ENCODE measurements around the gene CEBPE.

The CEBPE gene

DNA sequence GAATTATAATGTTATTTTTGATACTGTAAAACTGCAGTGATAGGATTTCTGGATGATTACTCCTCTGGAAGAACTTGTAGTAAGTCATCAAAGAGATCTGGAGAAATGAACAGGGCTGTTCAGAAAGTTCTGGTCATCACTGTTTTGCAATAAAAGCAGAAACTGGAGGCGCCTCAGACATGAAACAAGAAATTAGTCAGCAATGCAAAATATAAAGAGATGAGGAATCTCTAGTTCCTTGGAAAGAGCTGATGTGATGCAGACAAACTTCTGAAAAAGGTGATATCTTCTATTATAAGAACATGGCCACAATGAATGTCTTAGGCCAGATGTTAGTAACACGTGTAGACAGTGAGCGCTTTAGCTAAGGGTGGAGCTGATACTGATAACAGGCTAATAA is 33.6 kb downstream of the CEBPE start:
- FAIRE-seq, result no peak

DNA sequence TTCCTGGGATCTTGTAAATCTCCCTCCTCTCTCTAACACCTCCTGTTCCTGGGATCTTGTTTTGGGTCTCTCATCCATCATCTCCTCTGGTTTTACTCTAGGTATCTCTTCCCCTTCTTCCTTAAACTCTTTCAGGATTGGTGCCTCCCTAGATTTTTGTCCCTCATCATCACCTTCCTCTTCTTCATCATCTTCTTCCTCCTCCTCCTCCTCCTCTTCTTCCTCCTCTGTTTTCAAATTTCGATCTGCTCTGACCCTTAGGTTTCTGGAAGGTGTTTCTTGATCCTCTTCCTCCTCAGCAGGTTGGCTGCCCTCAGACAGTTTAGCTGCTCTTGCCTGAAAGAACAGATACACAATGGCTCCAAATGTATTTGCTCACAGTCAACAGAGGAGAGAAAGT is 38.6 kb downstream of the CEBPE start:
- no peak for DNase-seq (ENCODE audit: insufficient read length, low spot score)
- no peak for FAIRE-seq

More for the DNA sequence above, 33.6 kb downstream of the CEBPE start:
- no peak for DNase-seq (ENCODE audit: insufficient read length, low spot score)

DNA sequence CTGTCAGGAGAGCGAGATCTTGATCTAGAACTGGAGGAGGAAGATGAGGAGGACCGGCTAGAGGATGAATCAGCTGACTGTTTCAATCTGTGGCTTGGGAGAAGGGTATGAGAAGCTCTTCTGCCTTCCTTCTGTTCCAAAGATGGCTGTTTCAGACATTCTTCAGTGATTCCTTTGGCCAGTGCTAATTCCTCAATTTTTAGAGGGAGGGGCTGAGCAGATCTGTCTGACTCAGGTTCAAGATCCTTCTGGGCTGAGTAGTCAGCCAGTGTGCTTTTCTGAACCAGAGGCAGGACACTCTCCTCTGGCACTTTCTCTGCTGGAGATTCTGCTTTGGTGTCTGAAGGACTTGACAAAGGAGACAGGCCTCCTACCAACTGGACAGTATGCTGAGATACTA is 39.3 kb downstream of the CEBPE start:
- no peak for DNase-seq (ENCODE audit: insufficient read length, low spot score)
- FAIRE-seq, result no peak

DNA sequence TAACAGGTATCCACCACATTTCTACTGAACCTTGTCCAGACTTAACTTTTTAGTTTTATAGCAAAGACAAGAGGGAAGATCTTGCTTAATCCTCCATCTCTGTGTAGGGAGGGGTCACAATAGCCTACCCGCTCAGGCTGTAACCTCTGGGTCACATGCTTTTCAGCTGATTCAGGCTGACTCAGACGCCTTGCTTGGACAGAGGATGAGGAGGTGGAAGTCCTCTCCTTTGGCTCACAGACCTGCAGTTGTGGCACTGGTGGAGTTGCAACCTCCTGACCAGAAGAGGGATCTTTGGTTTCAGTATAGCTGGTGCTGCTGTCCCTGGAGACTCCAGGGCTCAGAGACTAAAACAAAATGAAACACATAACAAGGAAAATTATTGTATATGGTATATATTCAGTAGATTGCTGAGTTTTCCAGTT is 40.4 kb downstream of the CEBPE start:
- DNase-seq (ENCODE audit: insufficient read length, low spot score) (no peak), FAIRE-seq (no peak)

DNA sequence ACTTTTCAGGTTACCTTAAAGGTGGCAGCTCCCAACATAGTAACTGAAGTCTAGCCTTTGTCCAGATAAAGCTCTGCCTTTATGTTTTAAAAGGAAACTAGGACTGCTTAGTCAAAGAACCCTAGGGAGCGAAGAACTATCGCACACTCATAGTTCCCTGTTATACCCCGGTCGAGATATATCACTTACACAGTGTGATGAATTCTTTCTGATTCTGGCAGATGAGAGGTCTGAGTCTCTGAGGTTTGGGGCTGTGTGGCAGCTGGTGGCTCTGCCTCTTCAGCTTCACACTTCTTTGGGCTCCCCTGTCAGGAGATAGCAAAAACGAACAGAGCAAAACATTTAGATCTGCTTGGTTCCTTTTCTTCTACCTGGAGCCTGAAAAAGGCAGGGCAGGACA is 41.1 kb downstream of the CEBPE start:
- DNase-seq (ENCODE audit: insufficient read length, low spot score) (no peak), FAIRE-seq (no peak)

DNA sequence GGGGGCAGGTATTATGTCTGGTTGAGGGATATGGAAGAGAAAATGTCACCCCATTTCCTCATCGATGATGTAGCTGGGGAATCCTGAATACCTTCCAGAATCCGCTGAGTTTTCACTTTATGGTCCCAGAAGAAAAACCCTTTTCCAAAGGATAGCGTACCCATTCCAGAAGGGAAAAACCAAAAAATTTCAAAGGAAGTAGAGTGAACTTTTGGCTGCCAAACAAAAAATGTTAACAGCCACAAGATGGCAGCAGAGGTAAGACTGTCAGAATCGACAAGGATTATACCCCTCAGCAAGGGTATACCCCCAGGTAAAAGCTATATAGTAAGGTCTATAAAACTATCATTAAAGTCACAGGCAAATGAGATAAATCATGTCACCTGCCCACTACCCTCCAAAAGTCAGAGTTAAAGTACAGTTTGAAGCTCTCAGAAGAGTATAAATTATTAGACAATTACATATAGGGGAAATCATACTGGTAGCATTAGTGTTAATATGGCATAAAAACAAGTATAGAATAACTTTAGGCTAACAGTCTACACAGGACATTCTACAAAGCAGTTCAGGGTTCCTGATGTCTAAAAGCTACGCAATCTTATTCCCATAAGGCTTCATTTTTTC is 42.2 kb downstream of the CEBPE start:
- no peak for FAIRE-seq
- DNase-seq (ENCODE audit: insufficient read length, low spot score), result no peak

DNA sequence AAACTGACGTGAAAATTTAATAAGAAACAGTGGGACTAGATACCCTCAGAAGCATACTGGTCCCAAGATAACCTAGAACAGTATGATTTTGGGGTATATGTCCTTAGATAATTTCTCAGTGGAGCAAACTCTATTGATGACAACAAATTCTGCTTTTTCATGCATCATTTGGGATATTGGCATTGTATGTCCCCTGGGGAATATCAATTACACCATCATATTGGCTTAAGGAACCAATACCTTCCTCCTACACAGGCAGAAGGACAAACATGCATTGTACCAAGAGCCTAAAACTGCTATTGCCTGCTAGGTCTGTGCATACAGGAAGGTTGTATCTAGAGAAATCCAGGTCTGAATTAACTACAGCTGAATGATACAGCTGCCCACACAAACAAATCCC is 44.1 kb downstream of the CEBPE start:
- FAIRE-seq (no peak), DNase-seq (ENCODE audit: insufficient read length, low spot score) (no peak)

DNA sequence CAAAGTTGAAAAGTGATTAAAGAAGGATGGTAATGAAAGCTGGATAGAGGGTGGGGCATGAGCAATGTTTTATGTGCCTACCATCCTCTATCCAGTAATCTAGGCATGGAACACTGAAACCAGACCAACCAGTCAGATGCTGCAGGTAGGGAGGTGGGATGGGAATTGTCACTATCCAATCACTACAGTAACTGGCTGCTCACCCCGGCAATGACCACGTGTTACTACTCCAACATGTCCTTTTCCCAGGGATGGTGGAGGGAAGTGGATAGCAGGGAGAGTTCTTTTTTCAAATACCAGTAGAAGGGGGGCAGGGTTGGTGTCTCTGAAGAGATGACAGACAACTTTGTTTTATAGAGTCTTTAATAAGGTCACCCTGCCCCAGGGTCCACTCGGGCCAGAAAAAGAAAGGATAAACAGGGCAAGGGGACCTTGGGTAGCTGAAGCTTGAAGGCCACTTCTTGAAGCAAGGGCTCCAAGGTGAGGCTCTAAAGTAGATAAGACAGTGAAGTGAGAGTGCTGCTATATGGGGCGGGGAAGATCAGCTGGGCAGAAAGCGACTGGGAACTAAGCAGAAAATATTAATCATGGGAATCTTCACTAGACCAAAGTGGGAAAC is 47.0 kb downstream of the CEBPE start:
- FAIRE-seq, result no peak

DNA sequence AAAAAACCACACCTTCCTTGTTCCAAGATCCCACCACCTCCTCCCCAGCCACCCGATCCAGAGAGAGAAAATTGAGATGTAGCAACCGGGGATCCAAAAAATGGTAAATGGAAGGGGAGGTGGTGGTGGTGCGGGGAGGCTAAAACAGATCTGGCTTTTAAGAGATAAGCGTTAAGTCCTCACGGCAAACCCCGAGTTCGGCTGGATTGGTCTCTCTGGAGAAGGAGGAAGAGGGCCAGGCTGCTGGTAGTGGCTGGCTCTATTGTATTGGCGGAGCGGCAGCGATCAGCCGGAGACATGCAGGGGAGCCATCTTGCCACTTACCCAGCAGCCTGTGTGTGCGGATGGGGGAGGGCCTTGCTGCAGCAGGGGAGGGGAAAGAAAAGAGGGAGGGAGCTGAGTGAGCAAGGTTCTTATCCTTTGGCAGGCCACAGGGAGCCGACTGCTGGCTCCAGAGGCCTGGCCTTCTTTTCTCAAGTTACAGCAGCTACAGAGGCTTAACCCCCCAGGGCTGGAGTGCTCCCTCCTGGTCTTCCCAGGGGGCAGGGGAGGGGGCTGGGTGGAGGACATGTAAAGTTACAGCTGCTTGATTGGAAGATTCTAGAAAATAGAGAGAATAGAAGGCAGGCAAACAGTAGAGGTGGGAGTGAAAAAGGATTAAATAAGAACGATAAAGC is 47.7 kb downstream of the CEBPE start:
- DNase-seq (ENCODE audit: insufficient read length, low spot score) (peak; percentile 79), FAIRE-seq (peak; percentile 88)

More for the DNA sequence above, 47.0 kb downstream of the CEBPE start:
- no peak for DNase-seq (ENCODE audit: insufficient read length, low spot score)

DNA sequence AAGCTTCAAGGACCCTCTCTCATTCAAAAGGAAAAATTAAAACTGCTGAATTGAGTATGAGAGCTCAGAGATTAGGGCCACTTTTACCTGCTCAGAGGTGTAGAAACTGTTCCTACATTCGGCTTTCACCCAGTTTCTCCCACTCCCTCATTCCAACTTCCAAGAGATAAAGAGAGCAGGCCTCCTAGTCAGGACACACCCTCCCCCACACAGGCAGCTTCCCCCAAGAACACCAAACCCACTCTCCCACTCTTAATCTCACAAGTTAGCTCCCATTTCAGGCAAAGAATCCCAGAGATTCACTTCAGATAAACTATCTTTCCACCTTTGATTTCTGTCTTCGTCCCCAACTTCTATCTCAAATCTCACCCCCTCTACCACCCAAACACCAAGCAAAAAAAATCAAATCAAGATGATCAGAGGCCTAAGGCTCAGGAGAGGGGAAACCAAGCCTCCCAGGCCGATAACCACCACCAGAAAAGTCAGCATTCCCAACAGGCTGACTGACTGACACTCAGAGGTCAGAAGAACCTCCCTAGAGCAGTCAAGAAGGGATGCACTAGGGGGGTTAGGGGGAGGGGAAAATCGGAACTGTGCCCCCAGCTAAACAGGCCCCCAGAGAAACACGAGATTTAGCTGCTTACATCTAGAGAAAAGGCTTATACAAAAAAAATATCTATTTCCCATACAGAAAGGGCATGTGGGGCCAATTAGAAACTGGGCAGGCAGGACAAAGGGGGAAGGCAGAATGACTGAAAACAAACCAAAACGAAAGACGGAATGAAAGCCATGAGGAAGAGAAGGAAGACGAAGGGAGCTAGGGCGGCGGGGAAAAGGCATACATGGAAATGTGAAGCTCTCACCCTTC is 48.6 kb downstream of the CEBPE start:
- DNase-seq (ENCODE audit: insufficient read length, low spot score), result no peak
- FAIRE-seq, result no peak

DNA sequence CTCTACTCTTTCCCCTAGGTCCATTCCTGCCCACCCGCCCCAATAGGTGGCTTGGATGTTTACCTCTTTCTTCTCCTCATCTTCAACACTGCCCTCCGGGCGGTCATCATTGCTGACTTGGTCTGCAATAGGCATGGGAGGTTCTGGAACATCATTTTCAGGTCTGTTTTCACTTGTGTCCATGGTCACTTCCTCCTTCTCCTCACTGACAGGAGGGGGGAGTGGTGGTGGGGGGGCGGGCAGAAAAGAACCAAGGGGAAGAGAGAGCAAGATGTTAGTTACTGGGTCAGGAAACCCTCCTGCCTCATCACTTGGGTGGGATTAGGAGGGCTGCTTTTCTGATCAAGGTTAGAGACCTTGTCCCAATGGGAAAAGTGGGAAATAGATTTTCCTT is 49.6 kb downstream of the CEBPE start:
- no peak for DNase-seq (ENCODE audit: insufficient read length, low spot score)
- no peak for FAIRE-seq

DNA sequence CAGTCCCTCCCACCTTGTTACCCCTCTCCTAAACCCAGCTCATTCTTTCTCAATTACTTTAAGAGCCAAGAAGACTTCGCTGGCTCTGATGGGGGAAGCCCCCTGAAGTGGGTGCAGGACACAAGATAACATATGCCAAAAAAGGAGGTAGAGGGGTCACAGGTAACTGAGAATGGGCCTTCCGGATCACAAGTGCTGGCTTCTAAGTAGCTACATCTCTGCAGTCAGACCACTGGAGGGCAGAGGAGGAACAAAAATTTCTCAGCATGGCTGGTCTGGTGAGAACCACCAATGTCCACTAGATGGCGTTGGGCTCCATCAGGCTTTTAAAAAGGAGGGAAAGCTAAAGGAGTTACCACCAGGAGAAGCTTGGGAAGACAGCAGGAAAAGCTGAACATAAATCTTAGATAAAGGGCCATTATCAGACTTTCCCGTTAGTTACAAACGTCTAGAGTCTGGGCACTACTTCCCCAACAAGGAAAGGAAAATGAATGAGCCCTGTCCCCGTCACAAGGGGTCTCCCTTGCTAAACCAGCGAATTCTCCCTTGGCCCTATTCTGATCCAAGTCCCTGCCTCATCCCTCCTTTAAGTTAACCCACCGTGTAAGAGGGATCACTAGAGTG is 50.2 kb downstream of the CEBPE start:
- FAIRE-seq, result peak; percentile 91
- peak; percentile 86 for DNase-seq (ENCODE audit: insufficient read length, low spot score)

DNA sequence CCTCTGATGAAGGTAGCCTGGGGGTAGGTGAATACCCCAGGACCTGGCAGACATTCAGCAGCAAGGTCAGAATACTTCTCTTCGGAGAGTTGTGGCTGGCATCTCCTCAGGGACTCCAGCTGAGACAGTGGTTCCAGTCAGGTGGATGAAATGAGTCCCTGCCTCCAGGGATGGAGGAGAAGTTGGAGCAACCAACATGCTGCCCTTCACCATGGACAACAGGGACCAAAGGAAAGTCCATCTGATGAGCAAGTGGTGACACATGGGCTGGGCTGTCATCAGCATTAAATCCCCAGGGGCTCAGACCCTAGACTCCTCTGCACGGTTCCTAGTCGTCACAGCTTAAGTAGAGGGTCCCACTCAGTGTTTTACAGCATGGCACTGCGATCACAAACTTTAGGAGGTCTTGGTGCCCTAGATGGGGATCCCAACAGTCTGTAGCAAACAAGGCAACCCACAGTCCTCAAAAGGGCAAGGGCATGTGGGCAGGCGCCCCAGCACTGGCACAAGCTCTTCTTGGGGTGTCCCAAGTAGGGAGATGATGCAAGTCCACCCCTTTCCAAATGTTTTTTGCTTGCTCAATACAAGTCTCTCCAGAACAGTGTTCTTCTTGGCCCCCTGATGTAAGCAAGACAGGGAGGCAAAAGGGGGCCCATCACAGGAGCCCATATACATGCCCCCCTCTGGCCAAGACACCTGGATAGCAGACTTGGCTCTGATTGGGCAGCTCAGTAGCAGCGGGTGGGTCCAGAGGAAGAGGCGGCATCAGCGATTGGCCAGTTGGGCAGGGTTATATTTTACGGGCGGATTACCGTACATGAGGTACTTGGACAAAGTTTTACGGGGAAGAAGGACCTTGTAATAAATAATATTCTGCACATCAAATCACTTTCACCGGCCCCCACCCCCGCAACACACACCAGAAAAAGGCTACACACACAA is 50.9 kb downstream of the CEBPE start:
- DNase-seq (ENCODE audit: insufficient read length, low spot score) (no peak), FAIRE-seq (no peak)

Data from GM19239 (cell line).